Hepatocyte (in vitro differentiated cells): ENCODE measurements around the gene SESN1.

Experiments used
- CTCF ChIP-seq: fragments of 200-600 bp; sonication (generic); IDR thresholded peaks from 2 replicates; pipeline ENCODE4 v1.5.1; 2016; ENCODE audit warnings: antibody characterized with exemption, mild to moderate bottlenecking; ENCODE audit not compliant: poor library complexity
- EZH2 ChIP-seq: fragments of 200-600 bp; sonication (generic); IDR thresholded peaks from 2 replicates; pipeline ENCODE4 v1.6.1; 2016; ENCODE audit warnings: antibody characterized with exemption, mild to moderate bottlenecking, borderline replicate concordance
- EZH2phosphoT487 ChIP-seq: fragments of 200-600 bp; sonication (generic); IDR thresholded peaks from one replicate; pipeline ENCODE4 v1.6.1; 2018; ENCODE audit warnings: antibody characterized with exemption, mild to moderate bottlenecking, low read depth, moderate library complexity; ENCODE audit not compliant: unreplicated experiment, severe bottlenecking

- no peak for TF ChIP-seq CTCF
- TF ChIP-seq EZH2 = no peak
- TF ChIP-seq EZH2phosphoT487 = no peak
These were observed 83.9 kb downstream of the SESN1 start for GRCh38 chr6:109010705-109011102.
